Stimulated activated naive CD4-positive, alpha-beta T cell (primary cell): ENCODE results near the gene FNDC1.

Experiments
- DNase-seq, 6 experiments: peaks; one replicate each; lab custom pipeline; 2025; lab: John Stamatoyannopoulos, UW

FNDC1 gene

GRCh38 chr6:159161839-159162238 lies 7.4 kb upstream of the FNDC1 start:
- no peak for DNase-seq

GRCh38 chr6:159163901-159164370 lies 5.3 kb upstream of the FNDC1 start:
- no peak for DNase-seq

- no peak for DNase-seq
Observed at GRCh38 chr6:159168536-159169192, 536 bp upstream of the FNDC1 start.

- DNase-seq = peak in 1 of 6 experiments; percentile 17
Observed at GRCh38 chr6:159169557-159170332, 545 bp downstream of the FNDC1 start.

- peak in 1 of 6 experiments; percentile 17 for DNase-seq
Observed at GRCh38 chr6:159170333-159170672, 1.1 kb downstream of the FNDC1 start.

GRCh38 chr6:159170999-159171712 lies 2.0 kb downstream of the FNDC1 start:
- no peak for DNase-seq

- no peak for DNase-seq
Observed at GRCh38 chr6:159172091-159172491, 2.9 kb downstream of the FNDC1 start.

- DNase-seq = peak in 5 of 6 experiments; percentile 11 to 44 (median 39)
Observed at GRCh38 chr6:159174263-159174969, 5.2 kb downstream of the FNDC1 start.

- DNase-seq = no peak
Observed at GRCh38 chr6:159176913-159177312, 7.7 kb downstream of the FNDC1 start.

- DNase-seq = no peak
Observed at GRCh38 chr6:159178847-159179246, 9.6 kb downstream of the FNDC1 start.

GRCh38 chr6:159180001-159180400 lies 10.8 kb downstream of the FNDC1 start:
- DNase-seq = no peak

GRCh38 chr6:159181914-159182313 lies 12.7 kb downstream of the FNDC1 start:
- no peak for DNase-seq

GRCh38 chr6:159184559-159184958 lies 15.4 kb downstream of the FNDC1 start:
- no peak for DNase-seq

- no peak for DNase-seq
Observed at GRCh38 chr6:159190460-159190859, 21.3 kb downstream of the FNDC1 start.

GRCh38 chr6:159193923-159194322 lies 24.7 kb downstream of the FNDC1 start:
- no peak for DNase-seq

GRCh38 chr6:159194421-159194820 lies 25.2 kb downstream of the FNDC1 start:
- no peak for DNase-seq

- DNase-seq = no peak
Observed at GRCh38 chr6:159196430-159196975, 27.3 kb downstream of the FNDC1 start.

GRCh38 chr6:159197251-159197650 lies 28.1 kb downstream of the FNDC1 start:
- no peak for DNase-seq

- DNase-seq = no peak
Observed at GRCh38 chr6:159201336-159201735, 32.1 kb downstream of the FNDC1 start.

GRCh38 chr6:159203304-159204005 lies 34.3 kb downstream of the FNDC1 start:
- DNase-seq = no peak

- no peak for DNase-seq
Observed at GRCh38 chr6:159204605-159205004, 35.4 kb downstream of the FNDC1 start.
